A673 (cell line): Measurements from ENCODE around the gene SMARCC1. TPM values are rescaled to one million over a fixed set of nuclear protein-coding genes. Genes with fewer than 3 reads are reported as not detected.
"Not testable (repeated sequence)": the region's sequence is repeated elsewhere in the genome, so short reads cannot be mapped to it uniquely, and the experiment has no call there.

Source experiments
- BruUV-seq: library from RNA; stranded (reverse); fragments of 400-500 nt; replicated peaks from 2 replicates; lab custom pipeline; 2021; lab: Mats Ljungman, UMichigan
- CTCF ChIA-PET: fragments of 300-600 bp; sonication (Branson Sonifier 250); formaldehyde crosslinking; loops from one replicate; lab custom pipeline; 2022; ENCODE audit warnings: antibody characterized with exemption; lab: Charles Lee
- POLR2A ChIA-PET: fragments of 300-600 bp; sonication (Branson Sonifier 250); formaldehyde crosslinking; loops from one replicate; lab custom pipeline; 2022; ENCODE audit warnings: antibody characterized with exemption; ENCODE audit not compliant: low non-redundant PET; lab: Charles Lee
- DNase-seq: peaks from one replicate; pipeline ENCODE4 v3.0.0-alpha.2; 2015; ENCODE audit warnings: low spot score
- H3K27ac ChIP-seq: fragments of 200-600 bp; sonication (generic); 2 replicates; pipeline ENCODE4 v1.5.1; 2016; ENCODE audit warnings: mixed run types, low read depth, mild to moderate bottlenecking, mixed read lengths, antibody characterized with exemption, low read length; ENCODE audit not compliant: poor library complexity, severe bottlenecking
- H3K27me3 ChIP-seq: fragments of 200-600 bp; sonication (generic); replicated peaks from 2 replicates; pipeline ENCODE4 v1.6.1; 2017; ENCODE audit warnings: mixed run types, low read depth, mild to moderate bottlenecking, mixed read lengths, antibody characterized with exemption, low read length; ENCODE audit not compliant: insufficient read depth, poor library complexity
- H3K36me3 ChIP-seq: fragments of 200-600 bp; sonication (generic); 2 replicates; pipeline ENCODE4 v1.6.1; 2016; ENCODE audit warnings: mixed run types, mild to moderate bottlenecking, mixed read lengths, antibody characterized with exemption, low read length; ENCODE audit not compliant: insufficient read depth, poor library complexity, severe bottlenecking
- H3K4me1 ChIP-seq: fragments of 200-600 bp; sonication (generic); 2 replicates; pipeline ENCODE4 v1.6.1; 2017; ENCODE audit warnings: mixed run types, mild to moderate bottlenecking, mixed read lengths, antibody characterized with exemption, low read length; ENCODE audit not compliant: insufficient read depth, poor library complexity, severe bottlenecking
- H3K4me3 ChIP-seq: fragments of 200-600 bp; sonication (generic); 2 replicates; pipeline ENCODE4 v1.5.1; 2016; ENCODE audit warnings: low read depth, mixed run types, mild to moderate bottlenecking, mixed read lengths, low read length; ENCODE audit not compliant: poor library complexity, severe bottlenecking
- H3K9me3 ChIP-seq: fragments of 200-600 bp; sonication (generic); 2 replicates; pipeline ENCODE4 v1.6.1; 2016; ENCODE audit warnings: mixed run types, low read depth, mild to moderate bottlenecking, mixed read lengths, antibody characterized with exemption, low read length; ENCODE audit not compliant: poor library complexity, severe bottlenecking
- CTCF ChIP-seq: fragments of 300-800, 200-600 bp; sonication (generic); conservative IDR thresholded peaks from 2 replicates; pipeline ENCODE4 v1.5.1; 2017; ENCODE audit warnings: low read depth, mild to moderate bottlenecking, antibody characterized with exemption, low read length, moderate library complexity, mixed read lengths
- EZH2 ChIP-seq: fragments of 200-600 bp; sonication (generic); IDR thresholded peaks from 2 replicates; pipeline ENCODE4 v1.6.1; 2017; ENCODE audit warnings: borderline replicate concordance, low read depth, mild to moderate bottlenecking, mixed read lengths, antibody characterized with exemption, low read length; ENCODE audit not compliant: poor library complexity, severe bottlenecking
- intact Hi-C: fragments of 100-400 bp; cut with micrococcal nuclease; formaldehyde crosslinking; loops from one replicate; pipeline ENCODE4 v1.10.0; 2022; ENCODE audit not compliant: unreplicated experiment
- total RNA-seq: library from RNA; stranded (reverse); gene quantifications from 2 replicates; pipeline ENCODE4 v1.2.3, GENCODE V29; 2021

Gene SMARCC1
- total RNA-seq, 1 experiment from 2014 or later, result 126 TPM

GRCh38 chr3:47722859-47723258 is 58.8 kb downstream of the SMARCC1 start:
- BruUV-seq, result no TSS peak
- Histone ChIP-seq H3K4me3 (no peak overlapping the region), H3K36me3 (peaks cover 30% of the 10 kb centered on the region), H3K4me1 (no peaks in the 10 kb centered on the region), H3K9me3 (no peaks in the 10 kb centered on the region), H3K27me3 (no peaks in the 10 kb centered on the region), H3K27ac (no peak overlapping the region)
- CTCF ChIA-PET, result no interaction called here
- intact Hi-C loops, result no loop called here
- DNase-seq, result no peak
- no peak for TF ChIP-seq CTCF
- TF ChIP-seq EZH2, result no peak
- POLR2A ChIA-PET, result no interaction called here

- peaks cover 31% of the 10 kb centered on the region for H3K36me3 ChIP-seq
Measured at GRCh38 chr3:47717448-47717847, 64.2 kb downstream of the SMARCC1 start.

GRCh38 chr3:47716656-47717055 is 65.0 kb downstream of the SMARCC1 start:
- no peaks in the 10 kb centered on the region for H3K27me3 ChIP-seq
- intact Hi-C loops, result no loop called here
- BruUV-seq, result no TSS peak
- ChIA-PET POLR2A (no interaction called here), CTCF (no interaction called here)
- H3K27ac ChIP-seq, result no peak overlapping the region
- H3K4me3 ChIP-seq, result no peak overlapping the region
- H3K9me3 ChIP-seq, result no peaks in the 10 kb centered on the region
- H3K36me3 ChIP-seq, result peaks cover 31% of the 10 kb centered on the region
- TF ChIP-seq CTCF (no peak), EZH2 (no peak)
- DNase-seq, result no peak
- H3K4me1 ChIP-seq, result no peaks in the 10 kb centered on the region

More at GRCh38 chr3:47717448-47717847, 64.2 kb downstream of the SMARCC1 start:
- H3K9me3 ChIP-seq, POLR2A ChIA-PET, H3K27ac ChIP-seq, intact Hi-C loops, H3K4me1 ChIP-seq, H3K27me3 ChIP-seq, CTCF ChIA-PET, DNase-seq, BruUV-seq, H3K4me3 ChIP-seq: not testable (repeated sequence)

GRCh38 chr3:47715928-47716327 is 65.8 kb downstream of the SMARCC1 start:
- Histone ChIP-seq H3K27me3 (no peaks in the 10 kb centered on the region), H3K4me1 (no peaks in the 10 kb centered on the region), H3K4me3 (no peak overlapping the region), H3K36me3 (peaks cover 31% of the 10 kb centered on the region), H3K9me3 (no peaks in the 10 kb centered on the region), H3K27ac (no peak overlapping the region)
- CTCF ChIA-PET, result no interaction called here
- DNase-seq, result no peak
- TF ChIP-seq CTCF (no peak), EZH2 (no peak)
- POLR2A ChIA-PET, result no interaction called here
- no TSS peak for BruUV-seq
- intact Hi-C loops, result no loop called here
